GM10266 (cell line): Measurements from ENCODE around the gene SAMD3.

ENCODE experiments used
- DNase-seq: peaks from one replicate; pipeline ENCODE4 v3.0.0; 2012; ENCODE audit errors: extremely low spot score
- TF ChIP-seq, protein P1 (sequence below): IDR thresholded peaks from 2 replicates; pipeline ENCODE4 v1.5.1; 2012; ENCODE audit warnings: mild to moderate bottlenecking, low read depth; ENCODE audit not compliant: control insufficient read depth, insufficient read depth; ENCODE audit errors: missing control alignments

SAMD3 gene

DNA sequence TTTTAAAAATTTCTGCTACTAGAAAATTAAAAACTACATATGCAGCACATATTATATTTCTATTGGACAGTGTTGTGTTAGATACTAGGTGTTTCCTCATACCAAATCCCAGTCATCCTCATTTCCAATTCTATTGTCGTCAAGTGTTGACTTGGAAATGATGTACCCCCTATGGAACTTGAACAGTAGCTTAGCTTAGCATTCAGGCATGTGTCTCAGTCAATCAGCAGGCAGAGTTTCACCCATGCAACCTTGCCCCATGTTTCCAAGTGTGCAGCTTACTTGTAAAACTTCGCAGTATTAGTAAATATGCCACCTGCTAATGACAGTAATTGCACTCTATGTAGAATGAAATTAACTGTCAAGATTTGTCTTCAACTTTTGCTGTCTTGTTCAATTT is 59.5 kb downstream of the SAMD3 start:
- DNase-seq: no peak
- TF ChIP-seq, protein P1, sequence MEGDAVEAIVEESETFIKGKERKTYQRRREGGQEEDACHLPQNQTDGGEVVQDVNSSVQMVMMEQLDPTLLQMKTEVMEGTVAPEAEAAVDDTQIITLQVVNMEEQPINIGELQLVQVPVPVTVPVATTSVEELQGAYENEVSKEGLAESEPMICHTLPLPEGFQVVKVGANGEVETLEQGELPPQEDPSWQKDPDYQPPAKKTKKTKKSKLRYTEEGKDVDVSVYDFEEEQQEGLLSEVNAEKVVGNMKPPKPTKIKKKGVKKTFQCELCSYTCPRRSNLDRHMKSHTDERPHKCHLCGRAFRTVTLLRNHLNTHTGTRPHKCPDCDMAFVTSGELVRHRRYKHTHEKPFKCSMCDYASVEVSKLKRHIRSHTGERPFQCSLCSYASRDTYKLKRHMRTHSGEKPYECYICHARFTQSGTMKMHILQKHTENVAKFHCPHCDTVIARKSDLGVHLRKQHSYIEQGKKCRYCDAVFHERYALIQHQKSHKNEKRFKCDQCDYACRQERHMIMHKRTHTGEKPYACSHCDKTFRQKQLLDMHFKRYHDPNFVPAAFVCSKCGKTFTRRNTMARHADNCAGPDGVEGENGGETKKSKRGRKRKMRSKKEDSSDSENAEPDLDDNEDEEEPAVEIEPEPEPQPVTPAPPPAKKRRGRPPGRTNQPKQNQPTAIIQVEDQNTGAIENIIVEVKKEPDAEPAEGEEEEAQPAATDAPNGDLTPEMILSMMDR: no peak

DNA sequence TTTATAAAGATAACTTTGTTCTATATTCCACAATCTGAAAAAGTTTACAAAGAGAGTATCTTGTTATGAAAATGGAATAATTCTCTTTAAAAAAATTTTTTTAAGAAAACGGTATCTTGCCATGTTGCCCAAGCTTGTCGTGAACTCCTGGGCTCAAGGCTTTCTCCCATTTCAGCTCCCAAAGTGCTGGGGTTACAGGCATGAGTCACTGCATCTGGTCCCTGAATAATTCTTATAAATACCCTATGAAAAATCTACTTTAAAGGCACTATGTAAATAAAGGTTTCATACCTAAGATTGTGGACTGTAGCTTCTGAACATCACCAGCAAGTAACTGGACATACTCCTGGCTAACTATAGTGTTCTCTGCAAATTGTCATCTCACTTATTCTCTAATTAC is 60.3 kb downstream of the SAMD3 start:
- no peak for DNase-seq
- TF ChIP-seq, protein P1: no peak

DNA sequence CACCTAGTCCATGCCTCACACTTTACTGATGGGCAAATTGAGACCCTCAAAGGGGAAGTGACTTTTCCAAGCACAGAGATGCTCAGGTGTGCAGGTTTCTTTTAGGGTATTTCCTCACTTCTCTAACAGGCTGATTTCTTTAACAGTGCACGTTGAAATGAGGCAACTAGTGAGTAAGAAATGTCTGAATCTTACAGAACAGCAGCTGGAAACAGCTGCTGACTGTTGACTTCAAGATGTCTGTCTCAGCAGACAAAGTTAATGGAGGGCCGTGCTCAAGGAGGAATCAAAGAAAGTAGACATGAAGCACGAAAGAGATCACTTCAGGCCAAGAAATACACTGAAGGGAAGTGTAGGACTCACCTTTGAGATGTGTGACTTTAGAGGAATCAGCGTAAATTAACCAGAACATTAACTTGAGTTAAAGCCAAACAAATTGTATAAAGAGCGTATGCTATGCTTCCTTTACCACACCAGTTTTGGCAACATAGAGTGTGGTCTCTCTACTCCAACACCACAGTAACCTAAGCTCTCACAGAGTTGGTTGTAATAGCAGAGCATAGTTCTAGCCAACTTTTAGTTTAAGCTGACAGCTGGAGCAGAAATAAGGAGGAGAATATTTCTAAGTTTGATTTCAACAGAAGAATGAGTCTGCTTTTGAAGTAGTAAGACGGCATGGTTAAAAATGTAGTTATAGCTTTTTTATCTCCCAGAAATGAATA is 60.9 kb downstream of the SAMD3 start:
- TF ChIP-seq, protein P1: no peak
- DNase-seq: no peak

DNA sequence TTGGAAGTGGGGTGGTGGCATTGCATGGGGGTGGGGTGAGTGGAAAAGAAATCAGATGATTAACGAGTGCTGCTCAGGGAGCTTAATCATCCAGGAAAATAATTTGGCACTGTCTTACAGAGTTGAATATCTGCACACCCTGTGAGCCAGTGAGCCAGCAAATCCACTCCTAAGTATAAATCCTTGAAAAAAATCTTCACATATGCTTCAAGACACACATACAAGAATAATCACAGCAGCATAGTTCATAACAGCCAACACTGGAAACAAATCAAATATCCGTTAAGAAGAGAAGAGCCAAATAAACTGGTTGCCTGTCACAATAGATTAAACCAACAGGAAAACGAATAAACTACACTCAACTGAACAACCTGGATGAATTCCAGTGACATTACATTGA is 62.8 kb downstream of the SAMD3 start:
- TF ChIP-seq, protein P1: no peak
- DNase-seq: no peak

DNA sequence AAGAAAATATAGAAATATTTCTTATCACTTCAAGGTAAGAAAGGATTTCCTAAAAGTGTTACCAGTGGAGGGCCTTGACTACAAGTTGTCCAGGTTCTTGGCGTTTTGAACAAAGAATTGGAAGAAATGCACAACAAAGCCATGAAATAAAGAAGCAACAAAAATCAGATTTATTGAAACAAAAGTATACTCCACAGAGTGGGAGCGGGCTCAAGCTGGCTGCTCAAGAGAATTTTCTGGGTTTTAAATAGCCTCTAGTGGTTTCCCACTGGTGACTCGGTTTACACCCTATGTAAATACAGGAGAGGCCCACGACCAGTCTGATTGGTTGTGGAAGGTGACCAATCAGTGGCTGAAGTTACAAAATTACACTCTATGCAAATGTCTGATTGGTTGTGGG is 64.2 kb downstream of the SAMD3 start:
- no peak for DNase-seq
- TF ChIP-seq, protein P1: no peak

DNA sequence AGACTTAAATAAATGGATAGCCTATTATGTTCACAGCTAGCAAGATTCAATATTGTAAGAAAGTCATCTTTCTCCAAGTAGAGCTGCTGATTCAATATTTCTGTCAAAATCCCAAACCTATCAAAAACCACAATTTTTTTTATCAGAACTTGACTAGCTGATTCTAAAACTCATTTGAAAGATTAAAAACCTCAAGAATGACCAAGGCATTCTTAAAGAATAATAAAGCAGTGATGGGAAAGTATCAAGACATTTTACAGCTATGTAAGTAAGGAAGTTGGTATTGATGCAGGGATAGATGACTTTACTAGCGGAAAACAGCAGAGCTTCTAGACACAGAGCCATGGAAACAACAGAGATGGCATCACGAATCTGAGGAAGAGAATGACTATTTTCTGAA is 64.7 kb downstream of the SAMD3 start:
- TF ChIP-seq, protein P1: no peak
- no peak for DNase-seq

DNA sequence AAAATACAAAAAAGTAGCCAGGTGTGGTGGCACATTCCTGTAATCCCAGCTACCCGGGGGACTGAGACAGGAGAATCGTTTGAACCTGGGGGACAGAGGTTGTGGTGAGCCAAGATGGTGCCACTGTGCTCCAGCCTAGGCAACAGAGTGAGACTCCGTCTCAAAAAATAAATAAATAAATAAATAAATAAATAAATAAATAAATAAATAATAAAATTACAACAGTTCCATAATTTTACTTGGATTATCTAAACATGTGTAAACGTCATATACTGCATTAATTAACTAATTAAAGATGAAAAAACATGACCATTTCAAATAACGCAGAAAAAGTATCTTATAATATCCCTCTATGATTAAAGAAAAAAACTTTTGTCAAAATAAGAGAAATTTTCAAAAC is 65.8 kb downstream of the SAMD3 start:
- DNase-seq: no peak
- TF ChIP-seq, protein P1: no peak
